Fibroblast of skin of left quadriceps (primary cell): ENCODE measurements around the gene HOXC11.

Experiments
- DNase-seq, 2 experiments: peaks; one replicate each; pipeline ENCODE4 v3.0.0-alpha.2; 2013; ENCODE audit warnings: low read depth in 2 of 2

Gene HOXC11

DNA sequence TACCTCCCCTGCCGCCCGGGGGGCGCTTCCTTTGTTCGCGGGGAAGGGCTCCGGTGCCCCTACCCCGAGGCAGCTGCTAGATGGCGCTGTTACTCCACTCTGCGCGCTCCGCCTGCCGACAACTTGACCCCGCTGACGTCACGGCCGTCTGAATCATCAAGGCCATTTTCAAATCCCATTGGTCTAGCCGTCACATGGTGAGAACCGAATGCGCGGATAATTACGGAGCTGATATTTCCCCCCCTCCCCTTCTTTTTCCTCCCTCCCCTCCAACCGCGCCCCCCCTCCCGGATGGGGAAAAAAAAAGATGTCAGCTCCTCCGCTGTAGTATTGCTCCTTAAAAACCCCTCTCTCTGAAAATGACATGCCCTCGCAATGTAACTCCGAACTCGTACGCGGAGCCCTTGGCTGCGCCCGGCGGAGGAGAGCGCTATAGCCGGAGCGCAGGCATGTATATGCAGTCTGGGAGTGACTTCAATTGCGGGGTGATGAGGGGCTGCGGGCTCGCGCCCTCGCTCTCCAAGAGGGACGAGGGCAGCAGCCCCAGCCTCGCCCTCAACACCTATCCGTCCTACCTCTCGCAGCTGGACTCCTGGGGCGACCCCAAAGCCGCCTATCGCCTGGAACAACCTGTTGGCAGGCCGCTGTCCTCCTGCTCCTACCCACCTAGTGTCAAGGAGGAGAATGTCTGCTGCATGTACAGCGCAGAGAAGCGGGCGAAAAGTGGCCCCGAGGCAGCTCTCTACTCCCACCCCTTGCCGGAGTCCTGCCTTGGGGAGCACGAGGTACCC, 12.2 kb downstream of the HOXC11 start, which contains the start of gene HOXC10:
Gene HOXC10 (plus strand): TSS at position 246 of the 791 bp plus-strand sequence. CDS start 114 bp downstream, at position 360.
- DNase-seq, result peak; percentile 98

DNA sequence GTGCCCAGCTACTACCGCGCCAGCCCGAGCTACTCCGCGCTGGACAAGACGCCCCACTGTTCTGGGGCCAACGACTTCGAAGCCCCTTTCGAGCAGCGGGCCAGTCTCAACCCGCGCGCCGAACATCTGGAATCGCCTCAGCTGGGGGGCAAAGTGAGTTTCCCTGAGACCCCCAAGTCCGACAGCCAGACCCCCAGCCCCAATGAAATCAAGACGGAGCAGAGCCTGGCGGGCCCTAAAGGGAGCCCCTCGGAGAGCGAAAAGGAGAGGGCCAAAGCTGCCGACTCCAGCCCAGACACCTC, 12.7 kb downstream of the HOXC11 start:
- no peak for DNase-seq

DNA sequence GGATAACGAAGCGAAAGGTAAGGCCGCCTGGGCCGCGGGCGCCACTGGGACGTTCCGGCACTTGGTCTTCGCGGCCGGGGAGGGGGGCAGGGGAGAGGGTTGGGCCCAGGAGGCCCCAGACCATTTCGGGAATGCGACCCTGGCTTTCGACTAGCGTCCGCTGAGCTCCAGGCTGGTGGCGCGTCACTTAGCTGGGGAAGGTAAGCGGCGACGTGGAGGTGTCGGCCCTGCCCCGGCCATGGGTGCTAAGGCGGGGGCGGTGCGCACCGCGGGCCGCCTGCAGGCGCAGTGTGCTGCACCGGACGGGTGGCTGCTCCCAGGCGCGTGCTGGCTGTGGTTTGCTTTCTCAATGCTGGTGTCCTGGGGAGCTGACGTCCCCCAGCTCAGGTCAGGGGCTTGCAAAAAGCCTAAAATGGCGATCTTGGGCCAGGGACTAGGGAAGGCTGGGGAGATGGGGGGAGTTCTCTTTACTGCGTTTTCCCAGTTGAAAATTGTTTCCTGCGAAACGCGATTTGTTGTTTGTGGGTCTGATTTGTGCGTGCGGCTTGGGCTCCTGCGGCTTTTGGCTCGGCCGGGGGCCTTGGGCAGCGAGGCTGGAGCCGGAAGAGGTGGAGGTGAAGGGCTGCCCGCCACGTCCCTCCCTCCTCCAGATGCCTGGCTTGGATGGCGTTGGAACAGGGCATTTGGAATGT, 13.2 kb downstream of the HOXC11 start:
- DNase-seq, result no peak

DNA sequence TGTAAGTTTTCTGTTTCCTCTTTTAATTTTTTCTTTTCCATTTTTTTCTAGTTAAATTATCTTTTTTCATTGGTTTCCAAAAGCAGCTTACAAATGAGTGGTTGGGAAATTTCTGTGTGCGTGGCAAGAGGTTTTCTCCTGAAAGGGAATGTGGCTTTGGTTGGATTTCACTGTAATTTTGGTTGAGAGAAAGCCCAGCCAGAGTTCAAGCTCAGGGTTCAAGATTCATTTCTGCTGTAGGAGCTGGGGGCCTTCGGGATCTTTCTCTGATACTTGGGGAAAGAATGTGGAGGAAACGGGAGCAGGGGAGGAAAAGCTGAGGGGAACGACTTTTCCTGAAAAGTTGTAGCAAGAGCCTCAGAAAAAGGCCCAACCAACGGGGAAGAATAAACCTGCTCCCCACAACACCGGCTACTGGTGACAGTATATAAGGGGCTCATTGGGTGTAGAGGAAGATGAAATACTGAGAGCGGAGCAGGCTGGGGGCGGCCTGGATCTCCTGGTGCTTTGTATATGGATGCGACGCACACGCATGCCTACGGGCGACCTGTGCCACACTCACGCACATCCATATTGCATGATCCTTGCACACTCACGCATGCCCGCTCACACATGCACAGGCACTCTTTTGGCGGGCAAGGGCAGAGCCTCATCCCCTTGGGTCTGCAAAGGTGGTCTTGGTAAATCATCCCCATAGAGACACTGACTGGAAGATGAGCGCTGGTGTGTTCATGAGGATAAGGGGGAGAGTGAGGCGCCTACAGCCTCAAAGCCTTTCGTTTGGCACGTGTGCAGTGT, 14.0 kb downstream of the HOXC11 start:
- no peak for DNase-seq

DNA sequence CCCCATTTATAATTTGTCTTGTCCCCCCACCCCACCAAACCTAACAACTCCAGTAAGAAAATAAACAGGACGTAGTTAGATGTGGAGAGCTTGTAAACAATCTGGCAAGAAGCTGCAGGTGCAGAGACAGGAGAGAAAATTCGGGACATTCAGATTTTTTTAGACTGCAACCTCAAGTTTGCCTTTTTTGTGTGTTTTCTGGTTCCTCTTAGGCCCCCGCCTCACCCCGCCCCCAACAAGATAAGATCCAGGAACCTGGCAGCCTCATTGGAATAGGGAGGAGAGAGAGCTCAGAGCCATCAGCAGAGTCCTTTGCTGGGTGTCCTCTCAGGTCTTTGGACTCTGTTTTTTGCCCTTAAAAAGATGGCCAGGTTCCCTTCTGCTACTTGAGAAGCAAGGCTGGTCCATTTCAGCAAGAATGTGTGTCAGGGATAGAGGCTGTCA, 14.9 kb downstream of the HOXC11 start:
- DNase-seq, result no peak

DNA sequence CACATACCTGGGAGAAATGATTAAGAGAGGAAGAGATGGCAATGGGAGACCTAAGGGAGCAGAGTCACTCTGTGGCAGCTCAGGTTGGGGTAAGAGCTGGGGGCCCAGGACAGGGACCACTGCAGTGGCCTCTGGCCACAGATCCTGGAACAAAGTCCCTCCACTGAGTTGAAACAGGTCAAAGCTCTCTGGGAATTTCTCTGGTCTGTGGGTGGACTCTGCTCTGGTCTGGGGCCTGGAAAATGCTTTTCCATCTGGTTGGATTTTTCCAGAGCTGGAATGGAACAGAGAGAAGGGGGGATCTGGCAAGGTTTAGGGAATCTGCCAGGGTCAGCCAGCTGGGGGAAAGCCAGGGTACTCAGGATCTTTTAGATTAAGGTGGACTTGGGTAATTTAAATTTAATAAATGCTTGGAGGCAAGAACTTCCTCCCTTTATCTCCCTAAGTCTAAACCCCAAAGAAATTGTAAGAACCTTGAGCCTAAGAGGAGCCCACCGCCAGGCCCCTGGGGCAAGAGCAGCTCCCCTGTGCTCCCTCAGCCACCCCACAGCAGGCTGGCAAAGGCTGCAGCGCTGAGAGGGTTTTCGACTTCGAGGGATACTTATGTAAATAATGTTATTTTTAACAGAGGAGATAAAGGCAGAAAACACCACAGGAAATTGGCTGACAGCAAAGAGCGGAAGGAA, 15.8 kb downstream of the HOXC11 start:
- DNase-seq, result no peak

DNA sequence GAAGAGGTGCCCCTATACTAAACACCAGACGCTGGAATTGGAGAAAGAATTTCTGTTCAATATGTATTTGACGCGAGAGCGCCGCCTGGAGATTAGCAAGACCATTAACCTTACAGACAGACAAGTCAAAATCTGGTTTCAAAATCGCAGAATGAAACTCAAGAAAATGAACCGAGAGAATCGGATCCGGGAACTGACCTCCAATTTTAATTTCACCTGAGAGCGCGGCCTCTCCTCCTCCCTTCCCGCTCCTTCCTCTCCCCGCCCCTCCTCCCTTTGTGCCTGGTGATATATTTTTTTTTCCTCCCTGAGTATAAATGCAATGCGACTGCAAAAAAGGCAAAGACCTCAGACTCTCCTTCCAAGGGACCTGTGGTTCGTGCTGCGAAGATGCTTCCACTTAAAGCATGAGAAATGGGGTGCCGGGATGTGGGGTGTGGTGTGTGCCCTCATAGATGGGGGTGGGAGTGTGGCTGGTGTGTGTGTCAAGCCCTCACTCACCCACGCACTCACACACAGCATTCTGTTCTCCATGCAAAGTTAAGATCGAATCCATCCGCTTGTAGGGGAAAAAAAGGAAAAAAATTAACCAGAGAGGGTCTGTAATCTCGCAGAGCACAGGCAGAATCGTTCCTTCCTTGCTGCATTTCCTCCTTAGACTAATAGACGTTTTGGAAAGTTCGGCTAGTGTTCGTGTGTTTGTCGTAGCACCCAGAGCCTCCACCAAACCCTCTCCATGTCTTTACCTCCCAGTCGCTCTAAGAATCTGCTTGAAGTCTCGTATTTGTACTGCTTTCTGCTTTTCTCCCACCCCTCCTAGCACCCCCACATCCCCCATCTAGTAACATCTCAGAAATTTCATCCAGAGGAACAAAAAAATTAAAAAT, 16.5 kb downstream of the HOXC11 start:
- DNase-seq, result peak; percentile 76 to 77

DNA sequence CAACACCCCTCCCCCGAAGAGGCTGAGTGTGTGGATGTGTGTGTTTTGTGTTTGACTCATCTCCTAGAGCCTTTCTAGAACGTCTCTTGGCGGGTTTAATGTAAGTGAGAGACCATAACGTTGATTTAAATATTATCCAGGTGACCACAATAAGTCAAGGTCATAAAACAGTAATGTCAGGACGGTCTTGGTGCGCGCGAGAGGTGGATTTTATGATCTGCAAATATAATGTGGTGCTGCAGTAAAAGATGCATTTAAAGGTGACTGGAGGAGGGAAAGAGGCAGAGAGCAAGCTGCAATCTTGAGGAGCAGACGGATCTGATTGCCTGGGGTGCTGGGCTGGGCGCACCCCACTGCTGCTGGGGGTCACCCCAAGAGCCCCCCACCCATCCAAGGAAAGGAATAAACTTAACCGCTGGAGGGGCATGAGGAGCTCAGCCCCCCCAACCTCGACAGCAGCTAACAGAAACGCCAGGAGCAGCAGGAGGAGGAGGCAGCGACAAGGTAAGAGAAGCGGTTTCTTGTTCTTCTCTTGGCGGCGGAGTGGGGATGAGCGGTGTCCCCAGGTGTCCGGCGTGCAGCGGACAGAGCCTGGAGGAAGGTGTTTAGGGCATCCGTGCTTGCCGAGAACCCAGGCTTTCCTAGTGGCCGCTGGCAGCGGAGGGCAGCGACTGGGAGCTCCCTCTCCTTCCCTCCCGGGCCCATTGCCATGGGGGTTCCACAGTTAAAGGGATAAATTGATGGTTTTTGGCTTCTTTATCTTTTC, 17.6 kb downstream of the HOXC11 start:
- DNase-seq, result peak; percentile 77 to 80

DNA sequence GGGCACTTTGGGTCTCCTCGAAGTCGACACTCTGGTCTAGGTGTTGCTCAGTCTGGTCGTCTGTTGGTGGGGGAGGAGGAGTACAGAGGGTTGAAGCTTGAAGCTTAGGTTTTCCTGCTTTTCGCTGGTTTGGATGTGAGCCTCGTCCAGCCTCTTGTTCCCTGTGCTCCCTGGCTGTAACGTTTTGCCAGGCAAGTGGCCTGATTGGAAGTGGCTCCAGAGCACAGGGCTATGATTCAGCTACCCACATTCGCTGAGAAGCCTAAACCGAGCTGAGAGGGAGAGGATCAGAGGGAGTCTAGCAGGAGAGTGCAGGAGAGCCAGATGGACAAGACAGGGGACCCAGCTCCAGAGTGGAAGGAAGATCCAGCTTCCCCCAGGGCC, 18.1 kb downstream of the HOXC11 start:
- no peak for DNase-seq

DNA sequence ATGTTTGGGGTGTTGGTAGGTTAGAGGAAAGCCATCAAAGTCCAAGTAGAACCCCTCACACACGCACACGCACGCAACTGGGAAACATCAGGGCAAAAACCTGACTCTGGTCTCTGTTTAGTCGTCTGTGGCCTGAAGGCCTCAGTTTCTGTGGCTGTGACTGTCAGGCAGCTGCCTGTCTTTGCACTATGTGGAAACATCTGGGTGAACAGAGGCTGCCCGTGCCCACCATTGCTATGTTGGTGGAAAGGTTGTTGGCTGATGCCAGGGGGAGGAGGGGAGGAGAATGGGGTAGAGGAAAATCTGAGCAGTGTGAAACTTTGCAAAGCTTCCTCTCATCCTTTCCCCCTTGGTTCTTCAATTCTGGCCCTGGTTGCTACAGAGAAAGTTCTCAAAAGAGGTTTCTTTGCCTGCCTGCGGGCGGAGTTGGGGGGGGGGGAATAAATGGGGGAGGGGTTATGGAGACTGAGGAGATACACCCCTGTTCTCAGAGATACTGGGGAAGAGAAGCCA, 19.5 kb downstream of the HOXC11 start:
- no peak for DNase-seq

DNA sequence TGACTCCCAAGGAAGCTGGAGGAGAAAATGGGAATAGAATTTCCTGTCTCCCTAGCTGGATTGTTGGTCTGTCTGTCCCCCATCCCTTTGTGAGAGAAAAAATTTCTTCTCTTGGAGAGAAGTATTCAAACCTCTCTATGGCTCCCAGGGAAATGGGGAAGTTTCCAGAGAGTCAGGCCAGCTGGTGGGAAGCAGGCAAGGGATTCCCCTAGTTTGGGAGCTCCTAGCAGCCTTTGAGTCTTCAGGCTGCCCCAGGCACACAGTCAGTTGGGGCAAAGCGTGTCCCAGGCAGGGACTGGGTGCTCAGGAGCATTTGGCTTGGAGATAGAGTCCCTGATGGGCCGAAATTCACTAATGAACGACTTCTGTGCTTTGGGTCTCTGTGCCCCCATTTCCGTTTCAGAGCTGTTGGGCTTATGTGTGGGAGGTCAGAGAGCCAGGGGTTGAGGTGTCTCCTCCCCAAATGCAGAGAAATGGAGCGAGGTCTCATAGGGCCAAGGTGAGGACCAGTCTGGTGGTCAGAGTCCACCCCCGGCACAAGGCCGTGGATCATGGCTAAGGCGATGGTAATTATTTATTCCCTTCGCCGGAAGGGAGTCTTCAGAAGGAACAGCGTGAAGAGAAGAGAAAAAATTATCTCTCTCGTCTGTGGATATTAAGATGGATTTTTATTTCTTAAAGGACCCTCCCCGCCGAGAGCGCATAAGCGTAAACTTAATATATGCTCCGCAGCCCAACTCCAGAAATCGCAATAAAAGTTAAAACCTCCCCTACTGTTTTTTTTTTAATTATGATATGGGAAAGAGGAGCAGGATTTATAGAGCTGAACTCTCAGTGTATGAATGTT, 20.5 kb downstream of the HOXC11 start:
- no peak for DNase-seq

DNA sequence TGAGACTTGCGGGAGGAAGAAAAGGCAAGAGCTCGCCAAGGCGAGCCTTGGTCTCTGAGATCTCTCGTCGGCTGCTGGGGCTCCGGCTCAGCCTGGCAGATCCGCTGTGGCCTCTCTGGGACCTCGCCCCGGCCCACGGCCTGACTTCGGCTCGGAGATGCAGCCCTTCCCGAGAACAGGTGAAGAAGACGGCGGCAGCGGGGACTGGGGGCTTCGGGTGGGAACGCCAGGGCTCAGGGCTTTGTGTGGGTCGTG, 21.0 kb downstream of the HOXC11 start:
- no peak for DNase-seq

DNA sequence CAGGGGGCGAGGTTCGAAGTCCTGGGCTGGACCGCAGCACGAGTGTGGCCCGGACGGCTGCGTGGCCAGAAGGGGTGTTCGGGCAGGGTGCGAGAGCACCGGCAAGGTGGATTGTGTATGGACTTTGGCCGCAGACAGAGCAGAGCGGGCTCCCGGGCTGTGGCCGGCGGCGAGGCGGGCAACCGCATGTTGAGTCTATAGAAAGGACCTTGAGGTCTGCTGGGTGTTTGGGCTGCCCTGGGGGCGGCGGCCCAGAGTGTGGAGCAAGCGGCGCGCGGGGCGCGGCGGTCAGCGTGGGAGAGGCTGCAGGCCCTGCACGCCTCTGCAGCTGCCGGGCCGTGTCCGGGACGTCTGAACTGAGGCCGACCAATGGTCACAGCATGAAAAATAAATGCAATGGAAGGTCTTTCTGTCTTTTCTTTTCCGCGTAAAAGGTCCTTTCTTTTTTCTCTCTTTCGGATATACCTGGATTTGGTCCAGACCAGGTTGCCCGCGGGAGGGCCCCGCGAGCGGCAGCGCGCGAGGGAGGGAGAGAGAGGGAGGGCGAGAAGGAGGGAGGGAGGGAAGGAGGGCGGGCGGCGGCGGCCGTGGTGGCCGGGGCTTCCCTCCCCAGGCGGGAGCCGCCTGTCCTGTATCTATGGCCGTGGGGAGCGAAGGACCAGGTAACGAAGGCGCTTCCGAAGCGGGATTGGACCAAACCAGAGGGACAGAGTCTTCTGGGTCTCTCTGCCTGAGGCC, 21.5 kb downstream of the HOXC11 start:
- DNase-seq, result no peak

DNA sequence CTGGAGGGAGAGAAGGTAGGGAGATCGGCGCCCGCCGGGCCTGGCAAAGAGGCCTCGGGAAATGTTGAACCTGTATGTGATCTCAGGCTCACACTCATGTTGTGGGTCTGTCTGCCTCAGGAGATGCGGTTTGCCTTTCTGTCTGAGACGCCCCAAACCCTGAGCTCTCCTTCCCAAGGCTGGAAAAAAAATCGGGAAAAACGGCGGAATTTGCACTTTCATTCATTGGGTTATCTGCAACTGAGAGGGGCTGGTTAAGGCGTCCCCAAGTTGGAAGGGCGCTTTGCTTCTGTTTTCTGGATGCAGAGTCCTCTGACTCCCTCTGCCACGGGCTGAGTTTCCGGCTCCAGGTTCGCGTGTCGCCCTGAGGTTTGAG, 22.1 kb downstream of the HOXC11 start:
- no peak for DNase-seq

DNA sequence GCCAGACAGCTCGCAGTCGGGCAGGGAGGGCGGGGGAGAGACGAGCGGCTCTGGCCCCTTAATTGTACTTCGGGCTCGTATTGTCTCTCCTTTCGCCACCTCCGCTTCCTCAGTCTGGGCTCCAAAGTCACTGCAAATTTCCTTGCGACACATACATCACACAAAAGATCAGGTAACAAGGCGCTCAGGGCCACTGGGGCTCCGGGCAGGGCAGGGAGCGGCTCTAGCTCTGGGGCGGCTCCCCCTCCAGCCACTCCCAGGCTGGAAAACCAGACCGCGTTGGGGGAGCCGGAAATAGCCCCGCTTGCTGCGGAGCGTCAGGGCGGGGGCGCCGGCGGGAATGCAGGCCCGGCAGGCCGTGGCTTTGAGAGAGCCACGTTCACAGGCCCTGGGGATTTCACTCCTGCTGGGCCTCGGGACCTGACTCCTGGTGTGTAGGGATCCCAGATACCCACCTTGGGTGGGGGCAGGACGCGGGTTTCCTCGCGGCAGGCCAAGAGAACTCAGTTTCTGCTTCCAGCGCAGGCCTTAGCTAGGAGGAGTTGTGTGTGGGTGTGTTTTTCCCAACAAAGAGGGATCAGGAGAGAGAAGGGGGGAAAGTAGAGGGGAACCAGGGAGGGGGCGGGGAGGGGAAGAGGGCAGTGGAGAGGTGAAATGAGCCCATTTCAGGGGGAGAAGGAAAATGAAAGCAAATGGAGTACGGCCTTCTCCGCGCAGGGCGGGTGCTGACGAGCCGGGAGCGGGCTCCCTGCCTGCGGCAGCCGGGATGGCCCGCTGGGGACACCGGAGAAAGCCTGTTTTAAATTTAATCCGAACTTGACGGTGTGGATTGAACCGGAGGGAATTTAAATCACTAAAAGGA, 22.7 kb downstream of the HOXC11 start:
- DNase-seq, result no peak

DNA sequence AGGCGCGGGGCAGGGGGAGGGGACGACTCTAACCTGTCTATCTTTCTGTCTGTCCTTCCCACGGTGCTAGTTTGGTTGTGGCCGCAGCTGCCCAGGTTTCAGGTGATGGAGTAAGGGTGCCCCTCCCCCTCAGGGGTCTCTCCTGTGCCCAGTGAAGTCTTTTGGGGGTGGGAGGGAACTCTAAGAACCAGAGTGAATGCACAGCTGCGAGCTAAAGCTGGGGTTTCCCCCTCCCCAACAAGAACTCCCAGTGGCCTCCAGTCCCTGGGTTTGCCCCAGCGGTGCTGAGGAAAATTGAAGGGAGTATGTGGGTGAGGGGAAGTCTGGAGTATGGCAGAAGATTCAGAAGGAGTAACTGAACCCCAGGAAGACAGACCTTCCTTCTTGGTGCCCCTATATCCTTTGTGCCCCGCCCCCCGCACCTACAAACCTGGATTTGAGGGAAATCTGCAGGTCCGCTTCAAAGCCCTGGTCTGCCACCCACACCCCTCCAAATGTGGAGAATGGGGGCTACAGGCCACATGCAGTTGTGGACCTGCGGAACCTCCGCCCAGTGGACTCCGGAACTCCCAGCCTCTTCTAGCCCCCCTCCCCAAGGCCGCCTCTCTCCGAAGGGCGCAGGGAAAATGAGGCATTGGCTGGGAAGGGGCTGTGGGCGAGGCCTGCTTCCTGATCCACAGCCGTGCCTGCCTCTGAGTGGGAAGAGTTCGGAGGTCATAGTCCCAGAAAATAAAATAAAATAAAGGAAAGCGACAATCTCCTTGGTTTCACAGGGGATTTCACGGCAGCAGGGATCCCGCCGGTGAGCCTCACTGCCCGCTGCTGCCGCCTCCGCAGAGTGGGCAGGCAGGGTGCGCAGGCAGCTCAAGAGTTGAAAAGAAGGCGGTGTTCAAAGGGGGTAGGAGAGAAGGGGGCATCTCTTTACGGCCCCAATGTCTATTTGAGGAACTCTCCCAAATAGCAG, 23.6 kb downstream of the HOXC11 start:
- no peak for DNase-seq
